HepG2 (cell line): ENCODE data around the gene SLC25A25. TPM values are rescaled to one million over a fixed set of nuclear protein-coding genes. Genes with fewer than 3 reads are reported as not detected.

Experiments
- ATF3 ChIP-seq: sonication (generic); formaldehyde crosslinking; IDR thresholded peaks from 2 replicates; pipeline ENCODE4 v1.4.0; 2020; ENCODE audit warnings: missing genetic modification reagents
- CHD2 ChIP-seq: IDR thresholded peaks from 2 replicates; pipeline ENCODE4 v1.6.1; 2011; ENCODE audit warnings: low read depth, low read length, improper control_type of control experiment
- FLYWCH1 ChIP-seq: sonication (generic); formaldehyde crosslinking; IDR thresholded peaks from 2 replicates; pipeline ENCODE4 v1.8.1; 2023; ENCODE audit warnings: mild to moderate bottlenecking, missing genetic modification reagents
- PREB ChIP-seq: sonication (generic); formaldehyde crosslinking; IDR thresholded peaks from 2 replicates; pipeline ENCODE4 v1.4.0; 2020; ENCODE audit warnings: missing genetic modification reagents
- RFX5 ChIP-seq: IDR thresholded peaks from 2 replicates; pipeline ENCODE4 v1.6.1; 2011; ENCODE audit warnings: low read depth, low read length, improper control_type of control experiment
- RNF219 ChIP-seq: sonication (generic); formaldehyde crosslinking; IDR thresholded peaks from 2 replicates; pipeline ENCODE4 v1.5.0; 2020; ENCODE audit warnings: mild to moderate bottlenecking, missing genetic modification reagents
- ZBTB8A ChIP-seq: sonication (generic); formaldehyde crosslinking; IDR thresholded peaks from 2 replicates; pipeline ENCODE4 v1.4.0; 2020; ENCODE audit warnings: mild to moderate bottlenecking, low read depth, missing genetic modification reagents, borderline replicate concordance
- ZFP36 ChIP-seq: fragments of 150-350 bp; IDR thresholded peaks from 2 replicates; pipeline ENCODE4 v1.6.1; 2018; ENCODE audit warnings: borderline replicate concordance, low read length, low read depth; ENCODE audit not compliant: partially characterized antibody
- ZFP82 ChIP-seq: sonication (generic); formaldehyde crosslinking; IDR thresholded peaks from 2 replicates; pipeline ENCODE4 v1.5.1; 2020; ENCODE audit warnings: mild to moderate bottlenecking, missing genetic modification reagents, borderline replicate concordance
- ZNF10 ChIP-seq: sonication (generic); formaldehyde crosslinking; IDR thresholded peaks from 2 replicates; pipeline ENCODE4 v1.4.0; 2020; ENCODE audit warnings: mild to moderate bottlenecking, low read depth, missing genetic modification reagents, borderline replicate concordance
- ZNF3 ChIP-seq: IDR thresholded peaks from 2 replicates; pipeline ENCODE4 v1.7.0; 2017; ENCODE audit warnings: inconsistent platforms
- ZNF34 ChIP-seq: sonication (generic); formaldehyde crosslinking; IDR thresholded peaks from 2 replicates; pipeline ENCODE4 v1.4.0; 2020; ENCODE audit warnings: mild to moderate bottlenecking, missing genetic modification reagents, borderline replicate concordance
- ZNF362 ChIP-seq: sonication (generic); formaldehyde crosslinking; IDR thresholded peaks from 2 replicates; pipeline ENCODE4 v1.4.0; 2020; ENCODE audit warnings: missing genetic modification reagents, mild to moderate bottlenecking, borderline replicate concordance
- ZNF407 ChIP-seq: sonication (generic); formaldehyde crosslinking; IDR thresholded peaks from one replicate; pipeline ENCODE4 v1.5.1; 2020; ENCODE audit warnings: mild to moderate bottlenecking, missing genetic modification reagents; ENCODE audit errors: not compliant biosample characterization
- polyA plus RNA-seq, 8 experiments: library from polyadenylated mRNA; depleted of rRNA in 3 of 8; stranded (reverse) in 7 of 8; unstranded in 1 of 8; fragments of >200 nt; fragmentation: Illumina TruSeq in 4 of 8; extraction: Trizol in 4 of 8; gene quantifications; 2 replicates each; pipeline versions ENCODE4 v1.2.1 to v1.2.3, GENCODE V29; 2011 to 2016; ENCODE audit warnings: low read depth in 4 of 8, missing spikeins in 1 of 8, mixed read lengths in 1 of 8; ENCODE audit not compliant: insufficient read depth in 1 of 8
- total RNA-seq, 5 experiments: library from RNA; depleted of rRNA; stranded (reverse); fragments of >200 nt; fragmentation: Illumina TruSeq; extraction: Trizol; gene quantifications; 2 replicates each; pipeline ENCODE4 v1.2.3, GENCODE V29; 2016; ENCODE audit warnings: low read depth in 1 of 5

SLC25A25 gene
- total and polyA plus RNA-seq, 2 of the 13 experiments (the other 11 are each of a cell fraction or from before 2014, with no cell fraction given) = 10.5 to 24.8 TPM

GRCh38 chr9:128102861-128103588, 35.0 kb downstream of the SLC25A25 start (continued):
- TF ChIP-seq ZFP36 (no peak), PREB (CRISPR knock-in tag) (no peak), ZNF10 (CRISPR knock-in tag) (no peak), ZBTB8A (CRISPR knock-in tag) (0 out of 2 replicates have a peak, but pooled peaks have one; percentile 70), ZNF407 (CRISPR knock-in tag) (peak; percentile 95), ZFP82 (peak; percentile 76; the same call in 1 of the 2 replicates), ZNF34 (CRISPR knock-in tag) (0 out of 2 replicates have a peak, but pooled peaks have one; percentile 41), FLYWCH1 (CRISPR knock-in tag) (no peak), CHD2 (0 out of 2 replicates have a peak, but pooled peaks have one; percentile 25), ZNF362 (CRISPR knock-in tag) (peak; percentile 65; the same call in 1 of the 2 replicates), ATF3 (CRISPR knock-in tag) (peak; percentile 81), RFX5 (0 out of 2 replicates have a peak, but pooled peaks have one; percentile 7), RNF219 (no peak), ZNF3 (CRISPR knock-in tag) (no peak; the same call in 1 of the 2 replicates)
